ENCODE data around the gene KDM5C.

The KDM5C gene

GRCh38 chrX:53236025-53236679 is 11.1 kb upstream of the KDM5C start:
- Mint-ChIP-seq H3K36me3 (ENCODE audit: low read depth) (no peaks in the 10 kb centered on the region), H3K9me3 (no peaks in the 10 kb centered on the region), H3K4me3 (no peak overlapping the region), H3K27me3 (ENCODE audit: low read depth) (no peaks in the 10 kb centered on the region), H3K4me1 (ENCODE audit: low read depth) (no peaks in the 10 kb centered on the region), H3K27ac (no peak overlapping the region)

GRCh38 chrX:53235566-53235965 is 10.6 kb upstream of the KDM5C start:
- Mint-ChIP-seq H3K4me1 (ENCODE audit: low read depth) (no peaks in the 10 kb centered on the region), H3K27ac (no peak overlapping the region), H3K27me3 (ENCODE audit: low read depth) (no peaks in the 10 kb centered on the region), H3K36me3 (ENCODE audit: low read depth) (no peaks in the 10 kb centered on the region), H3K9me3 (no peaks in the 10 kb centered on the region), H3K4me3 (no peak overlapping the region)

- no peak overlapping the region for H3K4me3 Mint-ChIP-seq
- no peaks in the 10 kb centered on the region for H3K4me1 Mint-ChIP-seq (ENCODE audit: low read depth)
- no peaks in the 10 kb centered on the region for H3K36me3 Mint-ChIP-seq (ENCODE audit: low read depth)
- H3K9me3 Mint-ChIP-seq = no peaks in the 10 kb centered on the region
- H3K27ac Mint-ChIP-seq = no peak overlapping the region
- H3K27me3 Mint-ChIP-seq (ENCODE audit: low read depth) = no peaks in the 10 kb centered on the region
Measured at GRCh38 chrX:53234484-53234883, 9.5 kb upstream of the KDM5C start.

GRCh38 chrX:53233536-53233935 is 8.5 kb upstream of the KDM5C start:
- Mint-ChIP-seq H3K4me1 (ENCODE audit: low read depth) (no peaks in the 10 kb centered on the region), H3K9me3 (no peaks in the 10 kb centered on the region), H3K27ac (no peak overlapping the region), H3K36me3 (ENCODE audit: low read depth) (no peaks in the 10 kb centered on the region), H3K4me3 (no peak overlapping the region), H3K27me3 (ENCODE audit: low read depth) (no peaks in the 10 kb centered on the region)

- no peak overlapping the region for H3K27ac Mint-ChIP-seq
- H3K27me3 Mint-ChIP-seq (ENCODE audit: low read depth) = no peaks in the 10 kb centered on the region
- H3K36me3 Mint-ChIP-seq (ENCODE audit: low read depth) = no peaks in the 10 kb centered on the region
- no peak overlapping the region for H3K4me3 Mint-ChIP-seq
- peaks cover 14% of the 10 kb centered on the region for H3K4me1 Mint-ChIP-seq (ENCODE audit: low read depth)
- H3K9me3 Mint-ChIP-seq = no peaks in the 10 kb centered on the region
Measured at GRCh38 chrX:53230116-53230515, 5.1 kb upstream of the KDM5C start.

GRCh38 chrX:53227224-53227765 is 2.3 kb upstream of the KDM5C start:
- Mint-ChIP-seq H3K36me3 (ENCODE audit: low read depth) (peaks cover 17% of the 10 kb centered on the region), H3K4me3 (no peak overlapping the region), H3K27me3 (ENCODE audit: low read depth) (no peaks in the 10 kb centered on the region), H3K4me1 (ENCODE audit: low read depth) (peaks cover 27% of the 10 kb centered on the region), H3K9me3 (no peaks in the 10 kb centered on the region), H3K27ac (no peak overlapping the region)

- Mint-ChIP-seq H3K27ac (peak overlapping the region; percentile 97), H3K36me3 (ENCODE audit: low read depth) (peaks cover 19% of the 10 kb centered on the region), H3K4me3 (peak overlapping the region; percentile 96), H3K4me1 (ENCODE audit: low read depth) (peaks cover 36% of the 10 kb centered on the region), H3K27me3 (ENCODE audit: low read depth) (no peaks in the 10 kb centered on the region), H3K9me3 (no peaks in the 10 kb centered on the region)
Measured at GRCh38 chrX:53223955-53224859, 800 bp downstream of the KDM5C start.

GRCh38 chrX:53223068-53223693 is 1.8 kb downstream of the KDM5C start:
- Mint-ChIP-seq H3K27ac (peak overlapping the region; percentile 32), H3K36me3 (ENCODE audit: low read depth) (peaks cover 19% of the 10 kb centered on the region)

GRCh38 chrX:53211391-53211978 is 13.5 kb downstream of the KDM5C start:
- Mint-ChIP-seq H3K4me3 (no peak overlapping the region), H3K4me1 (ENCODE audit: low read depth) (no peaks in the 10 kb centered on the region), H3K9me3 (no peaks in the 10 kb centered on the region), H3K27me3 (ENCODE audit: low read depth) (no peaks in the 10 kb centered on the region), H3K27ac (no peak overlapping the region), H3K36me3 (ENCODE audit: low read depth) (peaks cover 33% of the 10 kb centered on the region)

More at GRCh38 chrX:53223068-53223693, 1.8 kb downstream of the KDM5C start:
- Mint-ChIP-seq H3K9me3 (no peaks in the 10 kb centered on the region), H3K4me3 (peak overlapping the region; percentile 96), H3K27me3 (ENCODE audit: low read depth) (no peaks in the 10 kb centered on the region), H3K4me1 (ENCODE audit: low read depth) (peaks cover 36% of the 10 kb centered on the region)

- Mint-ChIP-seq H3K9me3 (no peaks in the 10 kb centered on the region), H3K27ac (no peak overlapping the region), H3K27me3 (ENCODE audit: low read depth) (no peaks in the 10 kb centered on the region), H3K4me3 (no peak overlapping the region), H3K4me1 (ENCODE audit: low read depth) (no peaks in the 10 kb centered on the region), H3K36me3 (ENCODE audit: low read depth) (peaks cover 29% of the 10 kb centered on the region)
Measured at GRCh38 chrX:53196678-53197077, 28.3 kb downstream of the KDM5C start.

- no peaks in the 10 kb centered on the region for H3K27me3 Mint-ChIP-seq (ENCODE audit: low read depth)
- H3K27ac Mint-ChIP-seq = no peak overlapping the region
- no peaks in the 10 kb centered on the region for H3K9me3 Mint-ChIP-seq
- no peak overlapping the region for H3K4me3 Mint-ChIP-seq
- H3K36me3 Mint-ChIP-seq (ENCODE audit: low read depth) = peaks cover 27% of the 10 kb centered on the region
- H3K4me1 Mint-ChIP-seq (ENCODE audit: low read depth) = peaks cover 2% of the 10 kb centered on the region
Measured at GRCh38 chrX:53195401-53195800, 29.6 kb downstream of the KDM5C start.

GRCh38 chrX:53194308-53194707 is 30.7 kb downstream of the KDM5C start:
- Mint-ChIP-seq H3K4me1 (ENCODE audit: low read depth) (peaks cover 2% of the 10 kb centered on the region), H3K4me3 (no peak overlapping the region), H3K27me3 (ENCODE audit: low read depth) (no peaks in the 10 kb centered on the region), H3K9me3 (no peaks in the 10 kb centered on the region), H3K27ac (no peak overlapping the region), H3K36me3 (ENCODE audit: low read depth) (peaks cover 24% of the 10 kb centered on the region)

GRCh38 chrX:53193093-53193492 is 31.9 kb downstream of the KDM5C start:
- H3K27me3 Mint-ChIP-seq (ENCODE audit: low read depth) = no peaks in the 10 kb centered on the region
- peaks cover 2% of the 10 kb centered on the region for H3K4me1 Mint-ChIP-seq (ENCODE audit: low read depth)
- H3K27ac Mint-ChIP-seq = no peak overlapping the region

GRCh38 chrX:53190363-53190960 is 34.5 kb downstream of the KDM5C start:
- no peak overlapping the region for H3K4me3 Mint-ChIP-seq
- H3K36me3 Mint-ChIP-seq (ENCODE audit: low read depth) = peaks cover 2% of the 10 kb centered on the region
- H3K27ac Mint-ChIP-seq = no peak overlapping the region
- peaks cover 2% of the 10 kb centered on the region for H3K4me1 Mint-ChIP-seq (ENCODE audit: low read depth)
- no peaks in the 10 kb centered on the region for H3K9me3 Mint-ChIP-seq
- no peaks in the 10 kb centered on the region for H3K27me3 Mint-ChIP-seq (ENCODE audit: low read depth)

More at GRCh38 chrX:53193093-53193492, 31.9 kb downstream of the KDM5C start:
- H3K9me3 Mint-ChIP-seq = no peaks in the 10 kb centered on the region
- H3K36me3 Mint-ChIP-seq (ENCODE audit: low read depth) = peaks cover 18% of the 10 kb centered on the region
- no peak overlapping the region for H3K4me3 Mint-ChIP-seq

Measured in T-helper 1 cell treated with Interleukin-12 subunit alpha and Interleukin-12 subunit beta and Interleukin-4 antibody, amounts not matched to agents 30 μg/mL and 1 μg/mL, for 36 hours (primary cell).